GM10248 (cell line): Measurements from ENCODE around the gene GRK3.

Experiments
- CTCF ChIA-PET: fragments of 300-600 bp; sonication (Branson Sonifier 250); formaldehyde crosslinking; extraction: SDS; loops from one replicate; lab custom pipeline; 2021; ENCODE audit warnings: antibody characterized with exemption; lab: Yijun Ruan, JAX
- POLR2A ChIA-PET: fragments of 350-650 bp; sonication (Branson Sonifier 250); formaldehyde crosslinking; extraction: SDS; loops from one replicate; lab custom pipeline; 2020; ENCODE audit warnings: antibody characterized with exemption; lab: Yijun Ruan, JAX
- DNase-seq: peaks from one replicate; pipeline ENCODE4 v3.0.0; 2012; ENCODE audit errors: extremely low spot score
- CTCF ChIP-seq: IDR thresholded peaks from 2 replicates; pipeline ENCODE4 v1.5.1; 2012; ENCODE audit warnings: mild to moderate bottlenecking, low read depth; ENCODE audit errors: extremely low read depth, missing control alignments, control extremely low read depth

Gene GRK3

GRCh38 chr22:25777411-25777810 lies 212.9 kb downstream of the GRK3 start:
- no peak for TF ChIP-seq CTCF
- no peak for DNase-seq
- POLR2A ChIA-PET: no interaction called here
- CTCF ChIA-PET: interaction anchor here (1.4 to 2.2 kb wide), 2 partner anchors 315 to 553 kb away, joined by 7 to 10 read pairs; no protein-coding TSS in a partner anchor

DNA sequence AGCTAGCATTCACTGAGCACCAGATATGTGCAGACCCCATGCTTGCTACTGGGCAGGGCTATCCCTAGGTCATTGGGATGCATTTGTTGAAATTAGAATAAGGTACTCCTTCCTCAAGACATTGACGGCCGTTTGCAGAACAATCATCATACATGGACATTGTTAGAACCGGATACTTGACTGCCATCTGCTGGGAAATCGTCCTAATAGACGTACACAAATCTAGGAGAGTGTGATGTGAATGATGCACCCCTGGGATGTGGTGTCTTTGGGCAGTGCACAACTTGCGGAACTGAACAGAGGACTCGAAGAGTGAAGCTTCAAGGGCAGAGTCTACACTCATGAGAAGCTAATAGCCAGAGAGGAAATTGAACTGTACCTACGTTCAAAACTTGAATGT lies 213.4 kb downstream of the GRK3 start:
- CTCF ChIA-PET: interaction anchor here (1.0 to 2.2 kb wide), 4 partner anchors 10 to 553 kb away, joined by 3 to 10 read pairs (median 5); no protein-coding TSS in a partner anchor
- peak; percentile 28 for TF ChIP-seq CTCF
- peak; percentile 51 for DNase-seq
- POLR2A ChIA-PET: no interaction called here
